Heart left ventricle (tissue), 16 donors: ENCODE data around the gene GARS1. TPM values are rescaled to one million over a fixed set of nuclear protein-coding genes. Genes with fewer than 3 reads are reported as not detected.

Source experiments
- ATAC-seq, 4 donors: fragments of 200-7000 bp; cut with Tn5 transposase; one replicate each; pipeline ENCODE4 v1.9.1; 2020 to 2022; ENCODE audit warnings: moderate library complexity in 4 of 4, mild to moderate bottlenecking in 3 of 4, moderate number of reproducible peaks in 1 of 4
- DNase-seq, 5 donors: peaks; one replicate each; pipeline ENCODE4 v3.0.0-alpha.2; 2020
- H3K27ac ChIP-seq, 12 donors: fragments of 200-600 bp; sonication (generic) in 4 of 12; one replicate each; pipeline versions ENCODE4 v1.5.0 to v1.8.0; 2016 to 2022; ENCODE audit warnings: mild to moderate bottlenecking in 2 of 12
- H3K27me3 ChIP-seq, 9 donors: fragments of 200-600 bp; sonication (generic) in 2 of 9; one replicate each; pipeline versions ENCODE4 v1.5.1 to v1.8.0; 2016 to 2022; ENCODE audit warnings: mild to moderate bottlenecking in 3 of 9
- H3K36me3 ChIP-seq, 9 donors: fragments of 200-600 bp; sonication (generic) in 2 of 9; one replicate each; pipeline versions ENCODE4 v1.5.0 to v1.8.0; 2018 to 2022; ENCODE audit warnings: mild to moderate bottlenecking in 2 of 9
- H3K4me1 ChIP-seq, 12 donors: fragments of 200-600 bp; sonication (generic) in 4 of 12; one replicate each; pipeline versions ENCODE4 v1.5.0 to v1.8.0; 2016 to 2022; ENCODE audit warnings: mild to moderate bottlenecking in 3 of 12
- H3K4me3 ChIP-seq, 12 donors: fragments of 200-600 bp; sonication (generic) in 4 of 12; one replicate each; pipeline versions ENCODE4 v1.5.0 to v1.8.0; 2017 to 2022; ENCODE audit warnings: mild to moderate bottlenecking in 9 of 12, moderate library complexity in 4 of 12
- H3K9me3 ChIP-seq, 12 donors: fragments of 200-600 bp; sonication (generic) in 4 of 12; one replicate each; pipeline versions ENCODE4 v1.5.0 to v1.8.0; 2016 to 2022; ENCODE audit warnings: mild to moderate bottlenecking in 1 of 12
- POLR2A ChIP-seq, 2 donors: fragments of 450-650 bp; IDR thresholded peaks; one replicate each; pipeline ENCODE4 v1.6.1; 2017; ENCODE audit warnings: antibody characterized with exemption in 2 of 2, mild to moderate bottlenecking in 2 of 2, moderate library complexity in 2 of 2
- WGBS, 4 donors: extraction: QIAGEN DNeasy Blood & Tissue Kit in 2 of 4; methylation state at CpG; one replicate each; pipeline versions ENCODE4 v1.1.5 to v1.1.7; 2013 to 2018; 5-methylcytosine and 5-hydroxymethylcytosine counted together
- intact Hi-C, 10 donors: fragments of 100-400 bp; cut with DNase I; formaldehyde crosslinking; loops; one replicate each; pipeline versions ENCODE4 v1.11.1 to v1.14.2; 2022
- polyA plus RNA-seq, 2 donors: library from polyadenylated mRNA; stranded (reverse); fragments of 200-250 nt; gene quantifications; one replicate each; pipeline ENCODE4 v1.2.3, GENCODE V29; 2013
- total RNA-seq, 9 donors: library from RNA; depleted of rRNA in 2 of 9; stranded (reverse); fragments of >200 nt in 2 of 9; fragmentation: NEBNext Ultra II Directional in 3 of 9; extraction: Animal tissue kit (Norgen Biotek cat#: 25700) in 3 of 9; gene quantifications; one replicate each; pipeline versions ENCODE4 v1.1.0 to v1.2.4, GENCODE V29; 2016 to 2023
- TF ChIP-seq, protein P1 (sequence below), 12 donors: fragments of 200-600 bp; sonication (generic) in 4 of 12; IDR thresholded peaks; one replicate each; pipeline versions ENCODE4 v1.5.0 to v1.8.0; 2018 to 2022; ENCODE audit warnings: antibody characterized with exemption in 12 of 12, mild to moderate bottlenecking in 5 of 12
- donor health status: ischemic (EF 13 %, LVEDD 7.1; RV severe dilation, severe dysfunction).
- donor health status: healthy with polysubstance abuse.
- donor health status: DM: no; HTN: yes; CAD: no.
- donor health status: DM: no; HTN: no; CAD: no.
- donor health status: ischemic (EF 25% LVEDD 6.9; RV normal size, moderate dysfunction).
- donor health status: ischemic (EF 25% LVEDD 5.7; RV mildly dilated, moderate dysfunction).
- donor health status: healthy.
- donor health status: DM: yes; HTN: yes; CAD: no.
- donor health status: ischemic (EF 35%, LVEDD 5.7; RV mildly dilated, moderate dysfunction).
- donor health status: nonischemic (EF 11% LVEDD 7.7; RV severe dilation, severe dysfunction).
- donor health status: DM: yes; HTN: yes; CAD: no.
- donor health status: PGD.
- donor health status: ischemic (EF 29% LVEDD 5.4; RV normal size, mild dysfunction).
- donor health status: nonischemic (EF 23%, LVEDD 6.1; RV moderate dilation, normal function).

Gene GARS1
- total and polyA plus RNA-seq, 11 donors = 32.7 to 96.2 (median 48.5) TPM

DNA sequence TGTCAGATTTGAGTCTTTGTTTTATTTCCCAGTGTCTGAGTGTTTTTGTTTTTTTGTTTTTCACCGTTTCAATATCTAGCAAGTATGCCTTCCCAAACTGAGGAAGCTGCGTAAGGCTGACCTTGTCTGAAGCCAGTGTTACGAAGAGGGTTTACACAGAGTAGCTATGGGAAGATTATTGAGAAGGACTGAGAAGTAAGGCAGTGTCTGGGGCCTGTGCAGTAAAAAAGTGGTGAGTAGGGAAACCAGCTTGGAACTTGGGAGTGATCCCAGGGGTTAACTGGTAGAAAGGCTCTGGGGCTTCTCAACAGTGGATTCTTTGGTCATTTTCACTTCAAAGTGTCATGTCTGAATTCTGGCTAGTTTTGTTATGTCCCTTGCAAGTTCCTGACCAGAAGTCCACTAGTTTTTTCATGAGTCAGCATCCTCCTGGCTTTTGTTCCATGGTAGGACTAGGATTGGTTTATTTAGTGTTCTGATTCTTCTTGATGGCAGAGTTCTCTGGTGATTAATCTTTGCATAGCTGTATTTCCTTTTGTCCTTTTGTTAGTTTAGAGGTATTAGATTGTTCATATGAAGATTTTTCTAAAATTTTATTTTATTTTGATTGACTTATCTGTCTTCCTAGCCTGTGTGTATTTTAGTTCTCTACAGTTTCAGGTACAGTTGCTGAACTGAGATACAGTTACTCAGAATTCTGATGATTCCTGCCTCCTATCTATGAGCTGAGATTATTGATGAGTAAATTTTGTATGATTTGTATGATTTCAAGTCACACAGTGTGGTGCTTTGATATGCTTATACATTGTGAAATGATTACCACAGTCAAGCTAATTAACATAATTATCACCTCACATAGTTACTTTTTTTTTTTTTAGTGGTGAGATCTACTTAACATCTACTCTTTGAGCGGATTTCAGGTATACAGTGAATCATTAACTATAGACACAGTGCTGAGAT lies 19.0 kb downstream of the GARS1 start:
- Histone ChIP-seq H3K9me3 (no peaks in the 10 kb centered on the region), H3K36me3 (peaks cover 0 to 100% (median 90%) of the 10 kb centered on the region in 9 donors), H3K4me1 (no peaks in the 10 kb centered on the region), H3K4me3 (no peak overlapping the region), H3K27me3 (no peaks in the 10 kb centered on the region), H3K27ac (no peak overlapping the region)
- WGBS, 4 donors = 92 to 97% (median 96%) methylated on average over 4 of the region's 4 CpGs
- intact Hi-C loops = loop anchor here in 1 of 10 donors (10.0 kb wide), 1 partner anchor 121 kb away; no protein-coding TSS in a partner anchor
- ATAC-seq (no peak), DNase-seq (no peak)
- TF ChIP-seq, protein P1, sequence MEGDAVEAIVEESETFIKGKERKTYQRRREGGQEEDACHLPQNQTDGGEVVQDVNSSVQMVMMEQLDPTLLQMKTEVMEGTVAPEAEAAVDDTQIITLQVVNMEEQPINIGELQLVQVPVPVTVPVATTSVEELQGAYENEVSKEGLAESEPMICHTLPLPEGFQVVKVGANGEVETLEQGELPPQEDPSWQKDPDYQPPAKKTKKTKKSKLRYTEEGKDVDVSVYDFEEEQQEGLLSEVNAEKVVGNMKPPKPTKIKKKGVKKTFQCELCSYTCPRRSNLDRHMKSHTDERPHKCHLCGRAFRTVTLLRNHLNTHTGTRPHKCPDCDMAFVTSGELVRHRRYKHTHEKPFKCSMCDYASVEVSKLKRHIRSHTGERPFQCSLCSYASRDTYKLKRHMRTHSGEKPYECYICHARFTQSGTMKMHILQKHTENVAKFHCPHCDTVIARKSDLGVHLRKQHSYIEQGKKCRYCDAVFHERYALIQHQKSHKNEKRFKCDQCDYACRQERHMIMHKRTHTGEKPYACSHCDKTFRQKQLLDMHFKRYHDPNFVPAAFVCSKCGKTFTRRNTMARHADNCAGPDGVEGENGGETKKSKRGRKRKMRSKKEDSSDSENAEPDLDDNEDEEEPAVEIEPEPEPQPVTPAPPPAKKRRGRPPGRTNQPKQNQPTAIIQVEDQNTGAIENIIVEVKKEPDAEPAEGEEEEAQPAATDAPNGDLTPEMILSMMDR (IDR thresholded peaks at IDR 0.05) = no peak
- TF ChIP-seq POLR2A (IDR thresholded peaks at IDR 0.05) = no peak

DNA sequence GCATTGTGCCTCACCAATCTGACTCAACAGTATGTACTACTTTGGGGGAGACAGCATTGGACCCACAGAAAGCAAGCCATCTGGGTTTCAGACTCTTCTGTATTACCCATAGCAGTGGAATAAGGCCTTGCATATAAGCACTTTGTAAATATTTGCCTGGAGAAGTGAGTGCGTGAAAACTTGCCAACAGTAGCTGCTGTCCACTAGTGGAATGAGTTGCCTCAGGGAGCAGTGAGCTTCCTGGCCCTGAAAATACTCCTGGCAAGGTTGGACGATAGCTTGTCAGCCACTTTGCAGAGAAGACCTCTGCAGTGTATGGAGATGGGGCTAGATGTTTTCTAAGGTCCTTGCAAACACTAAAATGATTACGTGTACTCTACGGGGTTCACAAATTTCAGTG lies 21.6 kb downstream of the GARS1 start:
- DNase-seq (no peak), ATAC-seq (no peak)
- TF ChIP-seq, protein P1 (IDR thresholded peaks at IDR 0.05) = no peak
- no peak for TF ChIP-seq POLR2A (IDR thresholded peaks at IDR 0.05)
- Histone ChIP-seq H3K27me3 (no peaks in the 10 kb centered on the region), H3K36me3 (peaks cover 0 to 100% (median 90%) of the 10 kb centered on the region in 9 donors), H3K4me3 (no peak overlapping the region), H3K27ac (no peak overlapping the region), H3K9me3 (no peaks in the 10 kb centered on the region), H3K4me1 (no peaks in the 10 kb centered on the region)
- WGBS, 4 donors = 78 to 83% (median 82%) methylated on average over 4 of the region's 4 CpGs
- intact Hi-C loops = loop anchor here in 1 of 10 donors (10.0 kb wide), 1 partner anchor 118 kb away; no protein-coding TSS in a partner anchor

DNA sequence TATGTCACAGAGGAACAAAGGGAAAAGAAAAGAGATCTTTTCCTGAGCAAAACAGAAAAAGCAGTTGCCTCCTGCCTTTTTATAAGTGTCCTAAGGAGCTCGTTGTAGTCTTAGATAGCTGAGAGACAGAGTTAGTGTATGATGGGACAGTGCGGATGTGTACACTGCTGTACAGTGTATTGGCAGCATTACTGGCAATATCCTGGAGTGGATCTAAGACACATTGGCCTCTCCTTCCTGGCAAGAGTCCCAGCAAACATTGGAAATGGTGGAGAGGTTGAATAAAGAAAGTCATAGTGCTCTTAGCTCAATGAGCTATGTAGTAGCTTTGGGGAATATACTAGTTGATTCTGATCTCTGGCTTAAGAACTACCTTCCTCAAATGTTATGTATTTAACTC lies 22.7 kb downstream of the GARS1 start:
- DNase-seq (no peak), ATAC-seq (no peak)
- no peaks in the 10 kb centered on the region for H3K4me1 ChIP-seq
- no peak overlapping the region for H3K27ac ChIP-seq
- H3K27me3 ChIP-seq = no peaks in the 10 kb centered on the region
- H3K9me3 ChIP-seq = no peaks in the 10 kb centered on the region
- TF ChIP-seq, protein P1 (IDR thresholded peaks at IDR 0.05) = no peak
- peaks cover 0 to 100% (median 90%) of the 10 kb centered on the region in 9 donors for H3K36me3 ChIP-seq
- WGBS, 4 donors = 70 to 78% (median 74%) methylated on average over 2 of the region's 2 CpGs
- H3K4me3 ChIP-seq = no peak overlapping the region
- intact Hi-C loops = loop anchor here in 1 of 10 donors (10.0 kb wide), 1 partner anchor 117 kb away; no protein-coding TSS in a partner anchor

DNA sequence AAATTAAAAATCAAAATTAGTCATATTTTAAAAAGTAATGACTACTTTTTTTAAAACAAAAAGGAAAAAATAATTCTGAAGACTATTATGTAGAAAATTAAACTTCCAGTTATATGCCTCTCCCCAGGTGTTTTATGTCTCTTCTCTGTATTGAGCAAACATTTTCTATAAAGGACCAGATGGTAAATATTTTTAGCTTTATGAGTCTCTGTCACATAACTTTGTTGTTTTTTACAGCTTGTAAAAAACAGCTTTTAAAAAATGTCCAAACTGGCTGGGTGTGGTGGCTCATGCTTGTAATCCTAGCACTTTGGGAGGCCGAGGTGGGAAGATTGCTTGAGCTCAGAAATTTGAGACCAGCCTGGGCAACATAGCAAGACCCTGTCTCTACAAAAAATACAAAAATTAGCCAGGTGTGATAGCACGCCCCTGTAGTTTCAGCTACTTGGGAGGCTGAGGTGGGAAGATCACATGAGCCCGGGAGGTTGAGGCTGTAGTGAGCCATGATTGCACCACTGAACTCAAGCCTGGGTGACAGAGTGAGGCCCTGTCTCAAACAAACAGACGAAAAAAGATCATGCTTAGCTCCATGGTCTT lies 23.5 kb downstream of the GARS1 start:
- intact Hi-C loops = loop anchor here in 1 of 10 donors (10.0 kb wide), 1 partner anchor 117 kb away; no protein-coding TSS in a partner anchor
- no peak for ATAC-seq
- WGBS, 4 donors = 91 to 97% (median 94%) methylated on average over 4 of the region's 4 CpGs

More for the DNA sequence above, 23.5 kb downstream of the GARS1 start:
- DNase-seq = no peak
- Histone ChIP-seq H3K4me3 (no peak overlapping the region), H3K4me1 (no peaks in the 10 kb centered on the region), H3K36me3 (peaks cover 0 to 100% (median 90%) of the 10 kb centered on the region in 9 donors), H3K27me3 (no peaks in the 10 kb centered on the region), H3K27ac (no peak overlapping the region), H3K9me3 (no peaks in the 10 kb centered on the region)
- TF ChIP-seq, protein P1 (IDR thresholded peaks at IDR 0.05) = no peak
